HCT116 (cell line): ENCODE results near the gene CD9. TPM values are rescaled to one million over a fixed set of nuclear protein-coding genes. Genes with fewer than 3 reads are reported as not detected.

Experiments used
- ATAC-seq: fragments of 200-7000 bp; cut with Tn5 transposase; 2 replicates; pipeline ENCODE4 v1.9.1; 2020; ENCODE audit warnings: mild to moderate bottlenecking, moderate library complexity
- BruUV-seq: library from RNA; stranded (reverse); fragments of 400-500 nt; replicated peaks from 2 replicates; lab custom pipeline; 2021; lab: Mats Ljungman, UMichigan
- CTCF ChIA-PET: fragments of 300-600 bp; sonication (Branson Sonifier 250); formaldehyde crosslinking; loops from one replicate; lab custom pipeline; 2021; ENCODE audit warnings: antibody characterized with exemption; lab: Charles Lee
- POLR2A ChIA-PET: fragments of 300-600, 350-600 bp; sonication (Branson Sonifier 250); formaldehyde crosslinking; loops from one replicate; lab custom pipeline; 2021; ENCODE audit warnings: antibody characterized with exemption; lab: Charles Lee
- RAD21 ChIA-PET, 2 experiments: fragments of 300-600 bp; sonication (Branson Sonifier 250); formaldehyde crosslinking; loops; one replicate each; lab custom pipeline; 2023; ENCODE audit warnings: low total read pairs in 2 of 2; ENCODE audit not compliant: uncharacterized antibody in 2 of 2, unreplicated experiment in 2 of 2, low non-redundant PET in 1 of 2; lab: Charles Lee
- DNase-seq: peaks from one replicate; pipeline ENCODE4 v3.0.0-alpha.2; 2010; ENCODE audit warnings: low read depth, low spot score
- H2AFZ ChIP-seq: fragments of 200-600 bp; shearing (Covaris generic), sonication (generic); 2 replicates; pipeline ENCODE4 v1.6.1; 2017; ENCODE audit warnings: low read depth, mixed run types, mixed read lengths, antibody characterized with exemption, low read length; ENCODE audit not compliant: poor library complexity, severe bottlenecking
- H3K27ac ChIP-seq: 2 replicates; pipeline ENCODE4 v1.5.1; 2012; ENCODE audit warnings: low read depth, low read length
- H3K27me3 ChIP-seq: fragments of 200-600 bp; sonication (generic); 2 replicates; pipeline ENCODE4 v1.6.1; 2016; ENCODE audit warnings: mixed run types, low read length, mixed read lengths; ENCODE audit not compliant: insufficient read depth
- H3K36me3 ChIP-seq, 2 experiments: fragments of 200-500 bp in 1 of 2; fragments of 200-600 bp in 1 of 2; sonication (Bioruptor generic) in 1 of 2; sonication (generic) in 1 of 2; 2 replicates each; pipeline versions ENCODE4 v1.5.1 to v1.6.1; 2014 to 2016; ENCODE audit warnings: low read length in 2 of 2, inconsistent platforms in 1 of 2, mixed read lengths in 1 of 2, mixed run types in 1 of 2; ENCODE audit not compliant: insufficient read depth in 2 of 2, control insufficient read depth in 1 of 2
- H3K4me1 ChIP-seq, 2 experiments: fragments of 200-600 bp in 1 of 2; sonication (generic) in 1 of 2; 2 replicates each; pipeline versions ENCODE4 v1.5.1 to v1.6.1; 2012 to 2017; ENCODE audit warnings: low read length in 2 of 2, inconsistent platforms in 1 of 2, mild to moderate bottlenecking in 1 of 2, mixed read lengths in 1 of 2, mixed run types in 1 of 2, moderate library complexity in 1 of 2; ENCODE audit not compliant: insufficient read depth in 2 of 2, control insufficient read depth in 1 of 2
- H3K4me2 ChIP-seq: fragments of 200-600 bp; sonication (generic); 2 replicates; pipeline ENCODE4 v1.6.1; 2017; ENCODE audit warnings: mixed run types, low read length, mixed read lengths
- H3K4me3 ChIP-seq, 2 experiments: fragments of 200-600 bp in 1 of 2; sonication (generic) in 1 of 2; replicated peaks in 1 of 2; 2 replicates each; pipeline ENCODE4 v1.5.1; 2011 to 2016; ENCODE audit warnings: low read length in 2 of 2, control low read depth in 1 of 2, low read depth in 1 of 2, mild to moderate bottlenecking in 1 of 2, mixed read lengths in 1 of 2, mixed run types in 1 of 2
- H3K79me2 ChIP-seq: fragments of 200-600 bp; sonication (generic); 2 replicates; pipeline ENCODE4 v1.6.1; 2017; ENCODE audit warnings: mild to moderate bottlenecking, mixed run types, low read length, moderate library complexity, mixed read lengths; ENCODE audit not compliant: insufficient read depth
- H3K9ac ChIP-seq: fragments of 200-600 bp; sonication (generic); 2 replicates; pipeline ENCODE4 v1.6.1; 2016; ENCODE audit warnings: low read length, mixed read lengths
- H3K9me2 ChIP-seq: fragments of 200-600 bp; sonication (generic), shearing (Covaris generic); 2 replicates; pipeline ENCODE4 v1.6.1; 2017; ENCODE audit warnings: mixed run types, mild to moderate bottlenecking, moderate library complexity; ENCODE audit not compliant: insufficient read depth
- H3K9me3 ChIP-seq, 2 experiments: fragments of 200-500 bp in 1 of 2; fragments of 200-600 bp in 1 of 2; sonication (Bioruptor generic) in 1 of 2; sonication (generic) in 1 of 2; 2 replicates each; pipeline ENCODE4 v1.6.1; 2014 to 2017; ENCODE audit warnings: low read length in 2 of 2, mixed read lengths in 2 of 2, inconsistent platforms in 1 of 2, low read depth in 1 of 2, mild to moderate bottlenecking in 1 of 2, mixed run types in 1 of 2, moderate library complexity in 1 of 2; ENCODE audit not compliant: control insufficient read depth in 1 of 2, insufficient read depth in 1 of 2
- H4K20me1 ChIP-seq: fragments of 200-600 bp; sonication (generic), shearing (Covaris generic); 2 replicates; pipeline ENCODE4 v1.6.1; 2017; ENCODE audit warnings: mixed run types, mild to moderate bottlenecking, moderate library complexity; ENCODE audit not compliant: insufficient read depth
- CTCF ChIP-seq, 3 experiments: fragments of 200-600 bp in 1 of 3; sonication (generic) in 1 of 3; IDR thresholded peaks in 2 of 3; conservative IDR thresholded peaks in 1 of 3; 2 replicates each; pipeline ENCODE4 v1.5.1; 2012 to 2017; ENCODE audit warnings: low read depth in 2 of 3, low read length in 2 of 3, antibody characterized with exemption in 1 of 3, borderline replicate concordance in 1 of 3, control low read depth in 1 of 3, mild to moderate bottlenecking in 1 of 3, mixed read lengths in 1 of 3, mixed run types in 1 of 3, moderate library complexity in 1 of 3; ENCODE audit not compliant: insufficient read depth in 1 of 3
- EZH2phosphoT487 ChIP-seq: fragments of 200-600 bp; IDR thresholded peaks from 2 replicates; pipeline ENCODE4 v1.6.1; 2018; ENCODE audit warnings: antibody characterized with exemption, borderline replicate concordance
- POLR2A ChIP-seq: IDR thresholded peaks from 2 replicates; pipeline ENCODE4 v1.7.0; 2011; ENCODE audit warnings: borderline replicate concordance; ENCODE audit not compliant: insufficient read depth, insufficient read length; ENCODE audit errors: extremely low read depth
- SIN3A ChIP-seq: IDR thresholded peaks from 2 replicates; pipeline ENCODE4 v1.6.1; 2012; ENCODE audit warnings: low read depth
- SP1 ChIP-seq: IDR thresholded peaks from 2 replicates; pipeline ENCODE4 v1.6.1; 2012; ENCODE audit warnings: low read depth
- TCF7L2 ChIP-seq: IDR thresholded peaks from 2 replicates; pipeline ENCODE4 v1.7.0; 2011; ENCODE audit warnings: borderline replicate concordance, inconsistent platforms; ENCODE audit not compliant: insufficient read depth, insufficient read length; ENCODE audit errors: extremely low read depth
- ZFX ChIP-seq: fragments of 450-650 bp; IDR thresholded peaks from 2 replicates; pipeline ENCODE4 v1.6.1; 2017
- intact Hi-C: fragments of 100-400 bp; cut with micrococcal nuclease; formaldehyde crosslinking; loops from 2 replicates; pipeline ENCODE4 v1.10.0; 2022
- total RNA-seq: library from RNA; stranded (reverse); gene quantifications from one replicate; pipeline ENCODE4 v1.2.1, GENCODE V29; 2021; ENCODE audit not compliant: unreplicated experiment

Gene CD9
- total RNA-seq, 1 experiment from 2014 or later, result 182 TPM

GRCh38 chr12:6273205-6273540 lies 73.0 kb downstream of the CD9 start:
- no peaks in the 10 kb centered on the region; the same call in 1 of the 2 replicates for H3K27me3 ChIP-seq
- no peaks in the 10 kb centered on the region for H3K79me2 ChIP-seq
- intact Hi-C loops, result no loop called here
- no peaks in the 10 kb centered on the region for H4K20me1 ChIP-seq
- ATAC-seq, result peak; percentile 4; the same call in 1 of the 2 replicates
- peak overlapping the region; percentile 7 to 38; a peak in 3 of 4 replicates for H3K4me3 ChIP-seq
- RAD21 ChIA-PET, result interaction anchor here (0.6 to 1.3 kb wide), 3 partner anchors 72 to 180 kb away, joined by 3 to 4 read pairs (median 3); no protein-coding TSS in a partner anchor
- H3K27ac ChIP-seq, result peak overlapping the region; percentile 84
- no peaks in the 10 kb centered on the region for H3K9me2 ChIP-seq
- TF ChIP-seq SP1, result no peak
- TF ChIP-seq TCF7L2, result peak; percentile 7
- no peak for TF ChIP-seq EZH2phosphoT487
- no peak for TF ChIP-seq ZFX
- TF ChIP-seq POLR2A, result no peak
- TF ChIP-seq, all 23 proteins: peak for 1
- H3K4me2 ChIP-seq, result peak overlapping the region; percentile 73
- H3K4me1 ChIP-seq, result peaks cover 52 to 54% of the 10 kb centered on the region in 2 experiments
- CTCF ChIA-PET, result interaction anchor here (1.0 to 3.4 kb wide), 4 partner anchors 11 to 192 kb away, joined by 3 to 21 read pairs (median 7); no protein-coding TSS in a partner anchor
- no peaks in the 10 kb centered on the region for H3K36me3 ChIP-seq
- H3K9ac ChIP-seq, result peak overlapping the region; percentile 38
- DNase-seq, result no peak
- peak overlapping the region; percentile 22 for H2AFZ ChIP-seq
- H3K9me3 ChIP-seq, result no peaks in the 10 kb centered on the region
- BruUV-seq, result no TSS peak
- POLR2A ChIA-PET, result interaction anchor here (1.3 to 1.4 kb wide), 2 partner anchors 23 to 189 kb away, joined by 3 read pairs; no protein-coding TSS in a partner anchor

- Histone ChIP-seq H3K9ac (peak overlapping the region; percentile 38), H2AFZ (peak overlapping the region; percentile 22), H3K4me2 (peak overlapping the region; percentile 73)
- POLR2A ChIA-PET, result interaction anchor here (1.3 kb wide), 1 partner anchor 24 kb away, joined by 3 read pairs; no protein-coding TSS in a partner anchor
- no peak for DNase-seq
- TF ChIP-seq SIN3A (no peak), CTCF (IDR thresholded peaks at IDR 0.05 in 2 of 3, conservative IDR thresholded peaks at IDR 0.05 in 1 of 3; ENCODE audit: borderline replicate concordance in 1 of 3, insufficient read depth in 1 of 3, low read depth in 2 of 3, low read length in 2 of 3) (peak in 2 of 3 experiments; percentile 29 to 44; a peak in 3 of 6 replicates)
- TF ChIP-seq, all 23 proteins: peak for 1
- peaks cover 54 to 59% of the 10 kb centered on the region in 2 experiments for H3K4me1 ChIP-seq
- no peaks in the 10 kb centered on the region; the same call in 1 of the 2 replicates for H3K27me3 ChIP-seq
- H3K4me3 ChIP-seq, result peak overlapping the region in 1 of 2 experiments; percentile 38; a peak in 1 of 4 replicates
- H3K79me2 ChIP-seq, result no peaks in the 10 kb centered on the region
- peak; percentile 11 for ATAC-seq
- H3K9me3 ChIP-seq, result no peaks in the 10 kb centered on the region
- no TSS peak for BruUV-seq
- peak overlapping the region; percentile 84 for H3K27ac ChIP-seq
- no peaks in the 10 kb centered on the region for H3K36me3 ChIP-seq
- intact Hi-C loops, result no loop called here
- CTCF ChIA-PET, result interaction anchor here (1.0 to 3.4 kb wide), 3 partner anchors 11 to 78 kb away, joined by 4 to 21 read pairs (median 10); no protein-coding TSS in a partner anchor
- H4K20me1 ChIP-seq, result no peaks in the 10 kb centered on the region
- RAD21 ChIA-PET, result interaction anchor here in 1 of 2 experiments (0.6 to 1.3 kb wide), 2 partner anchors 72 to 80 kb away, joined by 3 read pairs; no protein-coding TSS in a partner anchor
- H3K9me2 ChIP-seq, result no peaks in the 10 kb centered on the region
Measured at GRCh38 chr12:6273541-6274230, 73.5 kb downstream of the CD9 start.
